GM19238 (cell line): ENCODE measurements around the gene SHC1.

Experiments used
- DNase-seq: peaks from one replicate; pipeline ENCODE4 v3.0.0; 2011; ENCODE audit warnings: low spot score; ENCODE audit not compliant: insufficient read length

SHC1 gene, protein sequence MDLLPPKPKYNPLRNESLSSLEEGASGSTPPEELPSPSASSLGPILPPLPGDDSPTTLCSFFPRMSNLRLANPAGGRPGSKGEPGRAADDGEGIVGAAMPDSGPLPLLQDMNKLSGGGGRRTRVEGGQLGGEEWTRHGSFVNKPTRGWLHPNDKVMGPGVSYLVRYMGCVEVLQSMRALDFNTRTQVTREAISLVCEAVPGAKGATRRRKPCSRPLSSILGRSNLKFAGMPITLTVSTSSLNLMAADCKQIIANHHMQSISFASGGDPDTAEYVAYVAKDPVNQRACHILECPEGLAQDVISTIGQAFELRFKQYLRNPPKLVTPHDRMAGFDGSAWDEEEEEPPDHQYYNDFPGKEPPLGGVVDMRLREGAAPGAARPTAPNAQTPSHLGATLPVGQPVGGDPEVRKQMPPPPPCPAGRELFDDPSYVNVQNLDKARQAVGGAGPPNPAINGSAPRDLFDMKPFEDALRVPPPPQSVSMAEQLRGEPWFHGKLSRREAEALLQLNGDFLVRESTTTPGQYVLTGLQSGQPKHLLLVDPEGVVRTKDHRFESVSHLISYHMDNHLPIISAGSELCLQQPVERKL

DNA sequence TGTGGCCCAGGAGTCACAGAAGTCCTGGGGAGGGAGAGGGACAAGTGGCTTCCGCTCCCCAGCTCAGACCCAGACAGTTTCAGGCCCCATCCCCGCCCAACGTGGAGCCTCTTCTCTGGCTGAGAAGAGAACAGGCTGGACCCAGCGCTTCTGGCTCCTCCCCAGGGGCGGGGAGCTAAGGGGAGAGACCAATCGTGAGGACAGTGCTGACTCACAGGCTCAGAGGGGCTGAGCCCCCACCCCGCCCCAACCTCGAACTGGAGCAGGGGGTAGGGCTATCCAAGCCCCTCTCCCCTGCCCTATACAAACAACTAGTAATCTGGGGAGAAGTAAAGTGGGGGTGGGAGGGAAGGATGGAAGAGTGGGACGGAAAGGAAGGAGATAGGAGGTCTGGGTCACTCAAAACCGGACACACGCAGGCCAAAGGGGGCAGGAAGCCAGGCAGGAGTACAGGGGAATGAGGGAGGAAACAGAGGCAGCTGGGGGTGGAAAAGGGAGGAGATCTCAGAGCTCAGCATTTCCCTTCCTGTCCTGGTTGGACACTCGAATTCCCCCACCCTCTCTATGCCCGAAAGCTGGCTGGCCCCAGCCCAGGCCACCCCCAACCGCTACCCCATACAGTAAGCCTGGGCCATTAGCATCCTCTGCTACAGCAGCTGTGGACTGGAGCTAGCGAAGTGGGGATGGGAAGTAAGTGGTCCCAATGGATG lies at the start of gene SHC1:
TSS of gene SHC1 (minus strand) at position 117 of the 710 bp plus-strand sequence. CDS start 221 bp downstream, outside the sequence.
- peak; percentile 77 for DNase-seq

DNA sequence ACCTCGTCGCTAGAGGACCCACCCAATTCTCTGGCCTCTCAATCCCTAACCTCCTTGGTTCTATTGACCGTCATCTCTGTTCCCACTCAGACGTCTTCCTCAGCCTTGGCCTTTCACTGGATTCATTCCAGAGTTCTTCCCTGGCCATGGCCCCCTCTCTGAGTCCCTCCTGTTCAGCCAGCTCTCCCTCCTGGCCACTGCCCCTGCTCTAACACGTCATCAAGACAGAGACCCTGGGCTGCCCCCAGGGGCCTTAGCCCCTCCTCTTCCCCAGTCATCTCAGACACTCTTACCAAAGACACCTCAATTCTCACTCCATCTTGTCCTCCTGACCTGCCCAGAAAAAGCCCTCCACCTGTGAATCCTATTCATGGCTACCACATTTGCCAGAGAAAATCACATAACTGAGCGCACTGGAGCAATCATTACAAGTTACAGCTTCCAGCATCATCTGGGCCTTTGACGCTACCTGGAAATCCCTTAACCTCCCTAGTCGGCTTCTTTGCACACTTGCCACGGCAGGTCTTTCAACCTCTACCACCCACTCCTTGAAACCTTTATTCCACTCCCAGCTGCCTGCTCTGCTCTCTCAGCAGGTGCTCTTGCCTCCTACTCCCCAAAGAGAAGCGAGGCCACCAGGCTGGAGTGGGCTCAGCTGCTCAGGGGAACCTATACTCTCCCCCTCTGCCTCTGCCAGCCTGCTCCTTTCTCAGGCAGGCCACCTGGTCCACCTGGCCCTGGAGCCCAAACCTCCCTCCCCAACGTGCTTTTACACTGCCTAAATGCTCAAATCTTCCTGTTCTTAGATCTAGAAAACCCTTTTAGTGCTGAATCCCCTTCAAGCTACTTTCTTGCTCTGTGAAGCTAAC lies 49.1 kb upstream of the SHC1 start:
- no peak for DNase-seq

DNA sequence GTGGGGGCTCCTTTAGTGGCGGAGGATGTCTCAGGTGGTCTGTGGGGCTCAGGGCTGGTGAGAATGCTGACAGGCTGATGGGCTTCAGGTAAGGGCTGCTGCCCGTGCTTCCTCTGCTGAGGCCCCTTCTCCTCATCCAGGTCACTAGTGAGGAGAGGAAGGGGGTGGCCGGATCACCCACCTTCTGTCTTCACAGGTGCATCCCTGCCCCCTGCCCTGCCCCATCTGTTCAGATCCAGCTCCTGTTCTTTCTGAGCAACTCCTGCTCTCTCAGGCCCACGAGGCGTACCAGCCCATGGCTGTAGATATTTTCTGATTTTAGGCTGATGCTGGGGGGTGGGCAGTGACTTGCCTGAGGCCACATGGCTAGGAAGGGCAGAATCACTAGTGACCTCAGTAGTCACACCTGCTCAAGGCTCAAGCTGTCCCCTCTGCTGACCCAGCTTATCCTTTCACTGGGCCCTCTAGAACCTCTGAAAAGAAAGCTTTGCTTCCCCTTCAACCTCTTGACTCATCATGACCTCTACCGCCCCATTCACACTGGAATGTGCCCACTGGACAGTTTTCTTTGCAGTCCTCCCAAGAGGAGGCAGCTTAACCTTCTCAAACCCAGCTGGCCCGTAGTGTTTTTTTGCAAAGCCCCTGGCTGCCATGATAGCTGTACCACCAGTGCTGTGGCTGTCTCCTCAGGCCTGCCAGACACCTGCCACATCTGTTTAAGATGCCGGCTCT lies 48.2 kb upstream of the SHC1 start:
- DNase-seq = no peak

DNA sequence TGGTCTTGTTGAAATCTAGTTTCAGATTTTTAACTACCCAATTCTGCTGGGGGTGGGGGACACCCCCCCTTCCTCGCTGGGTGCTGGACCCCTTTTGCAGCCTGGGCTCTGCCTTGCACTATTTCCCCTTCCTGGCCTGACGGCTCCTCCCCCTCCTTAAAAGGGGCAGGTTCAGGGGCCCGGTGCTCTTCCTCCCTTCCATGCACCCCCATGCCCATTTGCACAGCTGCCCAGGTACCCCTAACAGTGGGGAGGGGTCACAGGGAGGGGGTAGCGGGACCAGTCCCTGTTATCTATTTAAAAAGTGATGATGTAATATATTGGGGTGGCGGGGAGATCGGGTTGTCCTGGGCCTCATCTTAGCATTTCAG lies 47.4 kb upstream of the SHC1 start:
- peak; percentile 64 for DNase-seq

DNA sequence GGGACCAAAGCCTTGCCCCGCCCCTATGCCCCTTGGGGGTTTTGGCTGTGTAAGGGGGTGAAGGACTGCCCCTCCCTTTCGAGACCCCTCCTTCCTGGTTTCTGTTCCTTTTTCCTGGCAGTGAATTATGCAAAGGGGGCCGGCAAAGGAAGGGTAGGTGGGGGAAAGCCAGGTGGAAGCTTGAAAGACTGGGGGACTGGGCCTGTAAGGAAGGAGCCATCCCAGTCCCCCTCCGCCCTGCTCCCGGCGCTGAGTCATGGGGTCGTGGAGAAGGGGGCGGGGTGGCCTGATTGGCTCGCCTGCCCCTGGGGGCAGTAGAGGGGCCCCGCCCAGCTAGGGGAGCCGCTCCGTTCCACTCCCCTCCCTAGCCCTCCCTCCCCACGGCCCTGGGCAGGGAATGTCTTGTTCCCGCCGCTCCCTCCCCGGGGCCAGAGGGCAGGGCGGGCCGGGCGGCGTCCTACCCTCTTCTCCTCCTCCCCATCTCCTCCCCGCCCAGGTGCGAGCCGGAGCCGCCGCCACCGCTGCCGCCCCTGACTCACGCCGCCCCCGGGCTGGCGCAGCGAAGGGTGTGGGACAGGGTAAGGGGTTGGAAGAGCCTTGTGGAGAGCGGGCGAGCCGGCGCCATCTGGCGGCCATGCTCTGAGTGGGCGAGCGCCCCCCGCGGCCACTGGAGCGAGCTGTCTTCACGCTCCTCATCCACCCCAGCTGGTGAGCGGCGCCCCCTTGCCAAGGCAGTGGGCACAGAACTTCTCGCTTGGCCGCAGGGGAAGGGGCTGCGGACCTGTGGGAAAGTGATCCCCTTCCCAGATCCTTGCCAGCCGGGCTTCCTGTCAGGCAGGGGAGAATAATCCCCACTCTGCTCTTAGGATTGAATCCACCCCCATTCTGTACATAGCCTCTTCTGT lies 46.7 kb upstream of the SHC1 start:
- DNase-seq = peak; percentile 87

DNA sequence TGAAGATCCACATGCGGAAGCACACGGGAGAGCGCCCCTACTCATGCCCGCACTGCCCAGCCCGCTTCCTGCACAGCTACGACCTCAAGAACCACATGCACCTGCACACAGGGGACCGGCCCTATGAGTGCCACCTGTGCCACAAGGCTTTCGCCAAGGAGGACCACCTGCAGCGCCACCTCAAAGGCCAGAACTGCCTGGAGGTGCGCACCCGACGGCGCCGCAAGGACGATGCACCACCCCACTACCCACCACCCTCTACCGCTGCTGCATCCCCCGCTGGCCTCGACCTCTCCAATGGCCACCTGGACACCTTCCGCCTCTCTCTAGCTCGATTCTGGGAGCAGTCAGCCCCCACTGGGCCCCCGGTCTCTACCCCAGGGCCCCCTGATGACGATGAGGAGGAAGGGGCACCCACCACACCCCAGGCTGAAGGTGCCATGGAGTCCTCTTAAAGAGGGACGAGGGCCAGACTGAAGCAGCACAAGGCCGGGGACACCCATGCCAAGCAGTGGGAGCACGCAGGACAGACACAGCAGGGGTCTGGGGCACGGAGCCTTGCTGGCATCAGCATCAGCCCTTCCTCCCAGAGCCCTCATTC lies 45.8 kb upstream of the SHC1 start:
- DNase-seq = no peak

DNA sequence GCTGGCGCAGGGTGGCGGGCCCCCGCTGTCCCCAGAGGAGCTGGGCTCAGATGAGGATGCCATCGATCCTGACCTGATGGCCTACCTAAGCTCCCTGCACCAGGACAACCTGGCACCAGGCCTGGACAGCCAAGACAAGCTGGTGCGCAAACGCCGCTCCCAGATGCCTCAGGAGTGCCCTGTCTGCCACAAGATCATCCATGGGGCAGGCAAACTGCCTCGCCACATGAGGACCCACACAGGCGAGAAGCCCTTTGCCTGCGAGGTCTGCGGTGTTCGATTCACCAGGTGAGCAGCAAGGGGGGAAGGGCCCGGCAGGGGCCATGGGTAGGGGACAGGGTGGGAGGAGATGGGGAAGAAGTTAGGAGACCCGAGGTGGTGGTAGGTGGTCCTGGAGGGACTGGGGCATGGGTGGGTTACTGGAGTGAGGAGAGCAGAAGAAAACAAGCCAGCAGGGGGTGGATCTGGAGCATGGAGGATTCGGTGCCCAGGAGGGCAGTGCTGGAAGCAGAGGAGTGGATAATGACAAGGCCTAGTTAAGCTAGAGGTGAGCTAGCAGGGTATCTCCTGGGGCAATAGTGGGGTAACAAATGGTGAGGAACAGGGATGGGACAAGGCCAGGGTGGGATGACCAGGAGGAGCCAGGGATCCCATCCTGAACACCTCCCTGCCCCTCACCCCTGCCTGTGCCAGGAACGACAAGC lies 45.1 kb upstream of the SHC1 start:
- no peak for DNase-seq

DNA sequence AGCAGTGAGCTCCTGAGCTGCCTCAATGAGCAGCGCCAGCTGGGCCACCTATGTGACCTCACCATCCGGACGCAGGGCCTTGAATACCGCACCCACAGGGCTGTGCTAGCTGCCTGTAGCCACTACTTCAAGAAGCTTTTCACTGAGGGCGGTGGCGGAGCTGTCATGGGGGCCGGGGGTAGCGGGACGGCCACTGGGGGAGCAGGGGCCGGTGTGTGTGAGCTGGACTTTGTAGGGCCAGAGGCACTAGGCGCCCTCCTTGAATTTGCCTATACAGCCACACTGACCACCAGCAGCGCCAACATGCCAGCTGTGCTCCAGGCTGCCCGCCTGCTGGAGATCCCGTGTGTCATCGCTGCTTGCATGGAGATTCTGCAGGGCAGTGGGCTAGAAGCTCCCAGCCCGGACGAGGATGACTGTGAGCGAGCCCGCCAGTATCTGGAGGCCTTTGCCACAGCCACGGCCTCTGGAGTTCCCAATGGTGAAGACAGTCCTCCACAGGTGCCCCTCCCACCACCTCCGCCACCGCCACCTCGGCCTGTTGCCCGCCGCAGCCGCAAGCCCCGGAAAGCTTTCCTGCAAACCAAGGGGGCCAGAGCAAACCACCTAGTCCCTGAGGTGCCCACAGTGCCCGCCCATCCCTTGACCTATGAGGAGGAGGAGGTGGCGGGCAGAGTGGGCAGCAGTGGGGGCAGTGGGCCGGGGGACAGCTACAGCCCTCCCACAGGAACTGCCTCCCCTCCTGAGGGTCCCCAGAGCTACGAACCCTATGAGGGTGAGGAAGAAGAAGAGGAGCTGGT lies 44.4 kb upstream of the SHC1 start:
- no peak for DNase-seq

DNA sequence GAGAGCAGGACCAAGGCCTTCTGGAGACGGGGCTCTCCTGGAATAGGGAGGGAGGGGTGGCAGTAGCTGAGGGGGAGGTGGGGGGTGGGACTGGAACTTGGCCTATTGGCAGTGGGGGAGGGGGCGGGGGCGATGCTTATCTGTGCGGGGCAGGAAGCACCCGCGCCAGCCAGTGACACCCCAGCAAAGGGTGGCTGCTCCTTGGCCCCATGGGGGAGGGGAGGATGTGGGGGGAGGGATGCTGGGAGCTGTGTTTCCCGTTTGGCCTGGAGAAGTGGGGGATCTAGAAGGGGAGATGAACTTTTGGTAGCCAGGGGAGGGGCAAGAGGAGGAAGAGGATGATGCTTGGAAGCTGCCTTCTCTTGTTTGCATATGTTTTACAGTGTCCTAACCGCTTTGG lies 43.1 kb upstream of the SHC1 start:
- DNase-seq = no peak

DNA sequence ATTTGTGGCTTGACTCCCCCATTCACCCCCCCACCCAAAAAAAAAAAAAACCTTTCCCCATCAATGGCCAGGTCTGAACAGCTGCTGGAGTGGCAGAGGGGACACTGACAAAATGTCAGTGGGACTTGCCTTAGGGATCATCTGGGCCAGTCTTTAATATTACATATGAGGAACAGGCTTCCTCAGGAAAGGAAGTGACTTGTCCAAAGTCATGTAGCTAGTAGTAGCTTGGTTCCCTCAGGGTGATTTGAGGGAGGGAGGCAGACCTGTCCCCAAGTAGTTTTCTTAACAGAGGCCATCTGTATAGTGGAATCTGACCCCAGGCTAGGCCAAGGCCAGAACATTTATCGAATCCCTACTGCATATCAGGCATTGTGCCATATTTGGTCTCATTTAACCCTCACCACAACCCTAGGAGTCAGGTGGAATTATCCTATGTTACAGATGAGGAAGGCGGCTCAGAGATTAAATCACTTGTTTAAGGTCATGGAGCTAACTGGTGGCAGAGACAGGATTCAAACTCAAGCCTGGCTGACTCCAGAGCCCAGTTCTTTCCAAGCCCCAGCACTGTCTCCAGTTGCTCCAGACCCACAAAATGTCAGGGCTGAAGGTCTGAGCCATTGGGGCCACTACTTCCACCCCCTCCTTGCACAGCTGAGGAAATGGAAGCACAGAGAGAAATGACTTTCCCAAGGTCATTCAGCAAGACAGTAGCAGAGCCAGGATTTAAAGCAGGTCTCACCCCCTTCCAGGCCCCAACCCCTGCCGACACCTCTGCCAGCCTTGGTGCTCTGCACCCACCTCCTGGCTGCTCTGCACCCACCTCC lies 42.4 kb upstream of the SHC1 start:
- DNase-seq = no peak

DNA sequence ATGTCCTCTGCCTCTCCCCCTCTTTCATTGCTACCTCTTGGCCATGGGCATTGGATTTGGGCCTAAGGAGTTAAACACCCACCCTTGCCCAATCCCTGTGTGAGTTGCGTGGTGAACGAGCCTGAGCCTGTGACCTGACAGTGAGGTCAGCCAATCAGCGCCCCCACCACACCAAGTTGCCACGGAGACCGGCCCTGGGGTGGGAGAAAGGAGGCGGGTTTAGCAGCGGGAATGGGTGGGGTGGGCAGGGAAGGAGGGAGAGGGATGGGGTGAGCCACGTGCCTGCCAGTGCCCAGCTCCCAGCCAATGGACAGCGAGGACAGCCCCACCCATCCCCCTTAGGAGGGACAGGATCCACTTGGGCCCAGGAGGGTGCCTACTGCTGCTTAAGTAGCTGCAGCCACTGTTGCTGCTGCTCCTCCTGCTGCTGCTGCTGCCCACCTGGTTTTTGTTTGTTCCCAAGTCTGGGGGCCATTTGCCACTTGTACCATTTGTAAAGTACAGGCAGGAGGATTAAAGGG lies 41.5 kb upstream of the SHC1 start:
- no peak for DNase-seq

DNA sequence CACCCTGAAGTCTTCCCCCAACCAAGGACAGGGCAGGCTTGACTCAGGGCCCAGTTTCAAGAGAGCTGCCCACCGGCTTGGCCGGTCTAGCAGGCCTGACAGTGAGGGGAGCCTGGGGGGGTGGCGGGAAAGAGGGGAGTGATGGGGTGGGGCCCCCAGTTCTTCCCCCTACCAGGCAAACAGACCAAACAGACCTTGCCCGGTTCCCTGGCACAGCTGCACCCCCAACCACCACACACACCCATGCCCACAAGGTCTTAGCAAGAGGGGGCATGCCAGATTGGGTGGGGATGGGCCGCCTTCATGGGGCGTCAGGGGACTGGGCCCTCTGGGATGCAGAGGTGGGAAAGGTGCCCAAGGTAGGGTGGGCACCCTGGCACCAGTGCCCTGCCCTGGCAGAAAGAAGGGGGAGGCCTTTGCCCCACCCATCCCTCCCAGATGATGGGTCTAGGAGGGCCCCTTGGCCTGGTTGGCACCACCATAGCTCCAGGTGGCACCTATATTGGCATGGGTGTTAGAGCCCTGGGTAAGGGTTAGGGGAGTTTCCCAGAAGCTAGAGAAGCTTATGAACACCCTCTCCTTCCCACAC lies 41.0 kb upstream of the SHC1 start:
- DNase-seq = no peak

DNA sequence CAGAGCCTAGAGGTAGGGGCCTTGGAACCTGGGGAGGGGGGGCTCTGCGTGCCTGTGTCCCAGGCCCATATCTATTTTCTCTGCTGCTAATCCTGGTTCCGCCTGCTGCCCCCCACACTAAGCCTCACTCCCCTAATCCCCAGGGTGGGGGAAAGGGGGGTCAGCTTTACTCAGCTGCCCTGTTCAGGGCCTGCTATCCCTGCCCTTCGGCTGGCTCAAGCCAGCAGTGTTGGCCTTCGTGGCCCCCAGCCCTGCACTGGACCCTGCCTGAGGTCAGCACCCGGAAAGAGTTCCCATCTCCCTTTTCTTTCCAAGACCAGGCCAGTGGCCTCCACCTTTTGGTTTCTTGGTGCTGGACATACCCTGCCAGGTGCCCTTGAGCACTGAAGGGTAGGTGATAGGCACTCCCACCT lies 40.5 kb upstream of the SHC1 start:
- DNase-seq = no peak

DNA sequence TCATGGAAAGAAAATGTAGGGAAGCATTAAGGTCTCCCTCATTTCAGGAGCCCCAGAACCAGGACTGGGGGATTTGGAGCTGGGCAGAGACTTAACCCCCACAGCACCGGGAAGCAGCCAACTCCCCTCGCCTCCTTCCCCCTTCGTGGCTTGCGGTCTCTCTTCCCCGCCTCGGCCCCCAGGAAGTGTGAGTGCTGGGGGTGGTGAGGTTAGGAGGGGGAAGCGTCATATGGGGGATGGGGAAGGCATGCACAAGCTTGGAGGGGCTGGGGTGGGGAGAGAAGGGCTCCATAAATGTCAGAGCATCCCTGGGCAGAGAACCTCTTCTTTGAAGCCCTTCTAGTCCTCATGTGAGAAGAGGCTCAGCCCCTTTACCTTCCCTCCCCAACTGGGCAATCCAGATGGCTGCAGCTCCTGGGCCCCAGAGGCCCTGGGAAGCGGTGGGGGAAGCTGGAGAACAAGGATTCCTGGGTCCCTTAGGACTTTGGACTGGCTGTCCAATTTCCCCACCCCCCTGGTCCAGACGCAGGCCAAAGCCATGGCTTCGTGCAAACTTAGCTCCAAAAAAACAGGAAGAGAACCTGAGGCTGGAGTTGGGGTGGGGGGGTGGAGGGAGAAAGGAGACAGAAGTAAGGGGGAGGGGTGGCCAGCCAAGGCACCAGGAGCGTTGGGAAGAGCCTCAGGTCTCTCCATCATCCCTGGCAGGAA lies 39.8 kb upstream of the SHC1 start:
- no peak for DNase-seq

DNA sequence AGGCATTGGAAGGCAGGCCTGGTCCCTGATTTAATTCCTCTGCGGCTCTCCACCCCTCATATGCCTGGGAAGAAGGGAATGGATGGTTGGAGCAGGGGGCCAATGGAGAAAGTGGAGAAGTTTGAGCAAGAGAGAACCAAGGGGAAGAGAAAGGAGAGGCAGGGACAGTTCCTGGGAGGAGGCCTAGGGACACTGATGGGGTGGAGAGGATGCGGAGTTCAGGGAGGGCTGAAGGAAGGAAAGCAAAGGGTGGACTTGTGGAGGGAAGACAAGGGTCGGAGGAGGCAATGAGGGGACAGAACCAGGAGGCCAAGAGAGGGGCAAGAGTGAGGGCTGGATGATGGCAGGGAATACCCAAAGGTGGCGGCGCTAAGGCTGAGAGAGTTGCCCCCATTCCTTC lies 39.2 kb upstream of the SHC1 start:
- no peak for DNase-seq

DNA sequence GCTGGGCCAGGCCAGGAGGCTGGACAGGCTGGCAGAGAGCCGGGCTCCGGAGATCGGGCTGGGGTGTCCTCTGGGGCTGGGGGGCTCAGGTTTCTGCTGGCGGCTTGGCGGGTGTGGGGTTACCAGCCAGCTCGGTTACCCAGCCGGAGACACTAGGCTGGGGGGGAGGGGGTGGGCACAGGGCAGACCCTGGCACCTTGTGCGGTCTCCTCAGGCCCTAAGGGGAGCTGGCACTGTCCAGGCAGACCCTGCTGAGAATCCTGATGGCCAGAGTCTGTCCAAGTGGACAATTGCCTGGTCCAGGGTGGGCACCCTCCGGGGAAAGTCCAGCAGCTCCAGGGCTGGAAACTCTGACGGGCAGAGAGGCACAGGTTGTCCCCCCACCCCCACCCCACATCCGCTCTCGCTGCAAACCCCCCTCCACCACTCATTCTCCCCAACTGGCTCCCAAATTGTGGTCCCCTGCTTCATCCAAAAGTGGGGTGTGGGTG lies 38.7 kb upstream of the SHC1 start:
- DNase-seq = no peak
